ENCODE results near the gene TBC1D21. TPM values are rescaled to one million over a fixed set of nuclear protein-coding genes. Genes with fewer than 3 reads are reported as not detected.

Gene TBC1D21
- total RNA-seq, 1 donor, result not detected

- no peak overlapping the region for H3K4me3 ChIP-seq (ENCODE audit: low read depth, low read length)
- no peak for TF ChIP-seq CTCF (IDR thresholded peaks at IDR 0.05; ENCODE audit: insufficient read depth, low read length)
- no peak for DNase-seq (ENCODE audit: low read depth)
These were observed 33.5 kb upstream of the TBC1D21 start for GRCh38 chr15:73839699-73840377.

GRCh38 chr15:73840771-73841170 is 32.6 kb upstream of the TBC1D21 start:
- no peak for DNase-seq (ENCODE audit: low read depth)
- no peak overlapping the region for H3K4me3 ChIP-seq (ENCODE audit: low read depth, low read length)
- no peak for TF ChIP-seq CTCF (IDR thresholded peaks at IDR 0.05; ENCODE audit: insufficient read depth, low read length)

GRCh38 chr15:73841756-73842725 is 31.3 kb upstream of the TBC1D21 start:
- no peak for TF ChIP-seq CTCF (IDR thresholded peaks at IDR 0.05; ENCODE audit: insufficient read depth, low read length)
- no peak overlapping the region for H3K4me3 ChIP-seq (ENCODE audit: low read depth, low read length)
- DNase-seq (ENCODE audit: low read depth), result no peak

GRCh38 chr15:73843787-73844186 is 29.6 kb upstream of the TBC1D21 start:
- no peak overlapping the region for H3K4me3 ChIP-seq (ENCODE audit: low read depth, low read length)
- no peak for DNase-seq (ENCODE audit: low read depth)
- no peak for TF ChIP-seq CTCF (IDR thresholded peaks at IDR 0.05; ENCODE audit: insufficient read depth, low read length)

GRCh38 chr15:73844356-73844755 is 29.0 kb upstream of the TBC1D21 start:
- no peak overlapping the region for H3K4me3 ChIP-seq (ENCODE audit: low read depth, low read length)
- DNase-seq (ENCODE audit: low read depth), result no peak
- TF ChIP-seq CTCF (IDR thresholded peaks at IDR 0.05; ENCODE audit: insufficient read depth, low read length), result no peak

- TF ChIP-seq CTCF (IDR thresholded peaks at IDR 0.05; ENCODE audit: insufficient read depth, low read length), result no peak
- DNase-seq (ENCODE audit: low read depth), result no peak
- no peak overlapping the region for H3K4me3 ChIP-seq (ENCODE audit: low read depth, low read length)
These were observed 27.9 kb upstream of the TBC1D21 start for GRCh38 chr15:73845507-73845906.

All from fibroblast of the aortic adventitia (primary cell).